HEK293 (cell line): ENCODE measurements around the gene DHRS13.
A peak's percentile ranks its signal among the peaks of the same experiment; 100 is the strongest.

ENCODE experiments used
- CTCF ChIA-PET: fragments of 350-600 bp; formaldehyde crosslinking; extraction: SDS; loops from one replicate; lab custom pipeline; 2021; ENCODE audit warnings: antibody characterized with exemption; lab: Yijun Ruan, JAX
- POLR2A ChIA-PET: fragments of 300-600 bp; formaldehyde crosslinking; extraction: SDS; loops from one replicate; lab custom pipeline; 2020; ENCODE audit warnings: antibody characterized with exemption, inconsistent platforms; lab: Yijun Ruan, JAX
- H3K27ac ChIP-seq: fragments of 200-500 bp; sonication (Bioruptor generic); 2 replicates; pipeline ENCODE4 v1.5.1; 2014; ENCODE audit warnings: low read depth, low read length, control low read depth, inconsistent platforms; ENCODE audit errors: extremely low read depth
- H3K36me3 ChIP-seq, 2 experiments: fragments of 200-500 bp in 1 of 2; sonication (Bioruptor generic) in 1 of 2; 1 replicate in 1 of 2; 2 replicates in 1 of 2; pipeline ENCODE4 v1.5.1; 2014 to 2017; ENCODE audit warnings: inconsistent platforms in 2 of 2, low read length in 2 of 2; ENCODE audit not compliant: control insufficient read depth in 2 of 2, insufficient read depth in 1 of 2
- H3K4me1 ChIP-seq: fragments of 200-500 bp; sonication (Bioruptor generic); 2 replicates; pipeline ENCODE4 v1.5.1; 2014; ENCODE audit warnings: mild to moderate bottlenecking, low read length, inconsistent platforms; ENCODE audit not compliant: control insufficient read depth, insufficient read depth
- H3K4me3 ChIP-seq: 2 replicates; pipeline ENCODE4 v1.5.1; 2011; ENCODE audit warnings: low read depth, mild to moderate bottlenecking, control low read depth, low read length, moderate library complexity
- H3K9me3 ChIP-seq: fragments of 200-500 bp; sonication (Bioruptor generic); 2 replicates; pipeline ENCODE4 v1.5.1; 2014; ENCODE audit warnings: low read depth, low read length, inconsistent platforms; ENCODE audit not compliant: control insufficient read depth, insufficient read depth
- BCL11A ChIP-seq: fragments of 450-650 bp; formaldehyde crosslinking; IDR thresholded peaks from 2 replicates; pipeline ENCODE4 v1.5.1; 2016; ENCODE audit warnings: low read depth, missing biosample characterization, missing genetic modification characterization
- CTCF ChIP-seq: fragments of 450-650 bp; formaldehyde crosslinking; IDR thresholded peaks from 2 replicates; pipeline ENCODE4 v1.5.1; 2016; ENCODE audit warnings: missing biosample characterization, missing genetic modification characterization
- GLIS2 ChIP-seq: fragments of 450-650 bp; formaldehyde crosslinking; IDR thresholded peaks from 2 replicates; pipeline ENCODE4 v1.5.1; 2016; ENCODE audit warnings: missing biosample characterization, missing genetic modification characterization
- HOXC10 ChIP-seq: sonication (generic); formaldehyde crosslinking; IDR thresholded peaks from 2 replicates; pipeline ENCODE4 v1.8.1; 2023; ENCODE audit warnings: mild to moderate bottlenecking, missing genetic modification reagents
- KLF1 ChIP-seq: fragments of 450-650 bp; formaldehyde crosslinking; IDR thresholded peaks from 2 replicates; pipeline ENCODE4 v1.5.1; 2016; ENCODE audit warnings: missing biosample characterization, missing genetic modification characterization
- OVOL3 ChIP-seq: fragments of 450-650 bp; formaldehyde crosslinking; IDR thresholded peaks from 2 replicates; pipeline ENCODE4 v1.5.1; 2016; ENCODE audit warnings: missing biosample characterization, missing genetic modification characterization
- PRDM1 ChIP-seq: fragments of 450-650 bp; formaldehyde crosslinking; IDR thresholded peaks from 2 replicates; pipeline ENCODE4; 2016; ENCODE audit warnings: missing biosample characterization, missing genetic modification characterization
- REPIN1 ChIP-seq: fragments of 450-650 bp; formaldehyde crosslinking; IDR thresholded peaks from 2 replicates; pipeline ENCODE4 v1.5.1; 2017; ENCODE audit warnings: missing biosample characterization, missing genetic modification characterization, low read depth
- SP7 ChIP-seq: fragments of 450-650 bp; formaldehyde crosslinking; IDR thresholded peaks from 2 replicates; pipeline ENCODE4 v1.5.1; 2016; ENCODE audit warnings: missing biosample characterization, missing genetic modification characterization
- WT1 ChIP-seq: fragments of 450-650 bp; formaldehyde crosslinking; IDR thresholded peaks from 2 replicates; pipeline ENCODE4 v1.5.1; 2016; ENCODE audit warnings: missing biosample characterization, missing genetic modification characterization
- ZBTB6 ChIP-seq: fragments of 450-650 bp; formaldehyde crosslinking; IDR thresholded peaks from 2 replicates; pipeline ENCODE4 v1.5.1; 2017; ENCODE audit warnings: missing biosample characterization, missing genetic modification characterization
- ZFP37 ChIP-seq: fragments of 450-650 bp; formaldehyde crosslinking; IDR thresholded peaks from 2 replicates; pipeline ENCODE4 v1.5.1; 2016; ENCODE audit warnings: missing biosample characterization, missing genetic modification characterization
- ZNF16 ChIP-seq: fragments of 450-650 bp; formaldehyde crosslinking; IDR thresholded peaks from 2 replicates; pipeline ENCODE4 v1.5.1; 2016; ENCODE audit warnings: low read depth, missing biosample characterization, missing genetic modification characterization
- ZNF174 ChIP-seq: fragments of 450-650 bp; formaldehyde crosslinking; IDR thresholded peaks from 2 replicates; pipeline ENCODE4 v1.5.0; 2017; ENCODE audit warnings: missing biosample characterization, mild to moderate bottlenecking, missing genetic modification characterization
- ZNF248 ChIP-seq: fragments of 450-650 bp; formaldehyde crosslinking; IDR thresholded peaks from 2 replicates; pipeline ENCODE4 v1.5.1; 2017; ENCODE audit warnings: missing biosample characterization, missing genetic modification characterization
- ZNF274 ChIP-seq, 2 experiments: fragments of 200-500 bp in 1 of 2; fragments of 450-650 bp in 1 of 2; sonication (Bioruptor generic) in 1 of 2; formaldehyde crosslinking in 1 of 2; IDR thresholded peaks; 2 replicates each; pipeline versions ENCODE4 v1.5.1 to v1.6.1; 2014 to 2016; ENCODE audit warnings: borderline replicate concordance in 1 of 2, inconsistent platforms in 1 of 2, low read length in 1 of 2, missing biosample characterization in 1 of 2, missing genetic modification characterization in 1 of 2
- ZNF302 ChIP-seq: fragments of 450-650 bp; formaldehyde crosslinking; IDR thresholded peaks from 2 replicates; pipeline ENCODE4 v1.5.1; 2016; ENCODE audit warnings: missing biosample characterization, missing genetic modification characterization, low read depth
- ZNF311 ChIP-seq: fragments of 450-650 bp; formaldehyde crosslinking; IDR thresholded peaks from 2 replicates; pipeline ENCODE4 v1.5.1; 2017; ENCODE audit warnings: missing biosample characterization, missing genetic modification characterization, borderline replicate concordance
- ZNF350 ChIP-seq: fragments of 450-650 bp; formaldehyde crosslinking; IDR thresholded peaks from 2 replicates; pipeline ENCODE4 v1.5.0; 2017; ENCODE audit warnings: missing biosample characterization, mild to moderate bottlenecking, missing genetic modification characterization
- ZNF530 ChIP-seq: fragments of 450-650 bp; formaldehyde crosslinking; IDR thresholded peaks from 2 replicates; pipeline ENCODE4 v1.5.1; 2016; ENCODE audit warnings: low read depth, missing biosample characterization, missing genetic modification characterization
- ZNF555 ChIP-seq: fragments of 450-650 bp; formaldehyde crosslinking; conservative IDR thresholded peaks from 2 replicates; pipeline ENCODE4 v1.5.1; 2017; ENCODE audit warnings: missing biosample characterization, mild to moderate bottlenecking, missing genetic modification characterization, inconsistent platforms
- ZNF600 ChIP-seq: fragments of 450-650 bp; formaldehyde crosslinking; IDR thresholded peaks from 2 replicates; pipeline ENCODE4 v1.5.1; 2016; ENCODE audit warnings: missing biosample characterization, missing genetic modification characterization
- ZNF623 ChIP-seq: fragments of 450-650 bp; formaldehyde crosslinking; IDR thresholded peaks from 2 replicates; pipeline ENCODE4 v1.5.1; 2016; ENCODE audit warnings: missing biosample characterization, missing genetic modification characterization
- ZNF626 ChIP-seq: fragments of 450-650 bp; sonication (Bioruptor Pico); formaldehyde crosslinking; IDR thresholded peaks from 2 replicates; pipeline ENCODE4 v1.5.1; 2018; ENCODE audit warnings: missing biosample characterization, missing genetic modification characterization, inconsistent platforms
- ZNF76 ChIP-seq: fragments of 450-650 bp; formaldehyde crosslinking; IDR thresholded peaks from 2 replicates; pipeline ENCODE4; 2016; ENCODE audit warnings: low read depth, missing biosample characterization, missing genetic modification characterization, borderline replicate concordance
- TF ChIP-seq, protein P1 (sequence below): fragments of 450-650 bp; formaldehyde crosslinking; IDR thresholded peaks from 2 replicates; pipeline ENCODE4 v1.5.1; 2017; ENCODE audit warnings: missing biosample characterization, missing genetic modification characterization
- TF ChIP-seq, protein P2 (sequence below): fragments of 450-650 bp; formaldehyde crosslinking; IDR thresholded peaks from 2 replicates; pipeline ENCODE4 v1.5.1; 2016; ENCODE audit warnings: missing biosample characterization, missing genetic modification characterization
- TF ChIP-seq, protein P3 (sequence below): fragments of 450-650 bp; formaldehyde crosslinking; IDR thresholded peaks from 2 replicates; pipeline ENCODE4 v1.5.1; 2016; ENCODE audit warnings: missing biosample characterization, missing genetic modification characterization

DHRS13 gene

DNA sequence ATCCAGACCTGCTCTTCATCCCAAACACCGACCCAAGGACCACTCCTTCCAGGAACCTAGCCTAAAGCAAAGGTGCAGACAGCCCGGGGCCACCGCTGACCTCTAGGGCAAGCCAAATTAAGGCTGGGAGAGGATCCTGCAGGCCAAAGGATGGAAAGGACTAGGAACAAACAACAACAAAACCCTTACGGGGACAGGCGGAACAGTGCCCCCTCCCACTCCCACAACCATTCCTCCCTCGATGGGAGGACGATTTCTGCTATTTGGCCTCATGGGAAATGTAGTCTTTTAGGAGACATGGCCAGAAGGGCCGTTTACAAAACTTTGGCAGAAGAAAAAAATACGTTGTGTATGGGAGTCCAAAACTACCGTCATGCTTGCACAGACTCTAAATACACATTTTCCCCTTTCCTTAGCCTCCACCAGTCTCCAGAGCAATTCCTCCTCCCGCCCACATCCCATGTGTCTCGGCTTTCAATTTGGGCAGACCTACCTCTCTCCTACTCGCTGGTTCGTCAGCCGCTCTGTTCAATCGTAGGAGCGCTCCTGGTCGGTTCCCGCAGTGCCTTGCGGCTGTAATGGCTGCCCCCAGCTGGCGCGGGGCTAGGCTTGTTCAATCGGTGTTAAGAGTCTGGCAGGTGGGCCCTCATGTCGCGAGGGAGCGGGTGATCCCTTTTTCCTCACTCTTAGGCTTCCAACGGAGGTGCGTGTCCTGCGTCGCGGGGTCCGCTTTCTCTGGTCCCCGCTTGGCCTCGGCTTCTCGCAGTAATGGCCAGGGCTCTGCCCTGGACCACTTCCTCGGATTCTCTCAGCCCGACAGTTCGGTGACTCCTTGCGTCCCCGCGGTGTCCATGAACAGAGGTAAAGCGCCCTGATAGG lies 48.2 kb downstream of the DHRS13 start, which contains the start of gene ERAL1:
ERAL1 (plus strand) TSS at position 560 of the 879 bp plus-strand sequence; CDS start at position 579, 19 bp downstream.
- POLR2A ChIA-PET, result interaction anchor here (0.6 to 1.6 kb wide), 6 partner anchors 12 to 129 kb away, joined by 3 to 11 read pairs (median 6); partner anchors contain the start of genes FAM222B and PHF12
- CTCF ChIA-PET, result interaction anchor here (1.3 kb wide), 1 partner anchor 12 kb away, joined by 3 read pairs; no protein-coding TSS in a partner anchor
- peak within 1 kb of the TSS; percentile 50 for H3K27ac ChIP-seq
- TF ChIP-seq, protein P1, sequence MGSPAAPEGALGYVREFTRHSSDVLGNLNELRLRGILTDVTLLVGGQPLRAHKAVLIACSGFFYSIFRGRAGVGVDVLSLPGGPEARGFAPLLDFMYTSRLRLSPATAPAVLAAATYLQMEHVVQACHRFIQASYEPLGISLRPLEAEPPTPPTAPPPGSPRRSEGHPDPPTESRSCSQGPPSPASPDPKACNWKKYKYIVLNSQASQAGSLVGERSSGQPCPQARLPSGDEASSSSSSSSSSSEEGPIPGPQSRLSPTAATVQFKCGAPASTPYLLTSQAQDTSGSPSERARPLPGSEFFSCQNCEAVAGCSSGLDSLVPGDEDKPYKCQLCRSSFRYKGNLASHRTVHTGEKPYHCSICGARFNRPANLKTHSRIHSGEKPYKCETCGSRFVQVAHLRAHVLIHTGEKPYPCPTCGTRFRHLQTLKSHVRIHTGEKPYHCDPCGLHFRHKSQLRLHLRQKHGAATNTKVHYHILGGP (tag by site-specific recombination), result no peak
- TF ChIP-seq ZNF248 (tag by site-specific recombination) (no peak), ZBTB6 (tag by site-specific recombination) (no peak), ZNF530 (tag by site-specific recombination) (no peak), ZNF76 (tag by site-specific recombination) (peak; percentile 99), WT1 (tag by site-specific recombination) (peak; percentile 76), ZNF274 (IDR thresholded peaks at IDR 0.05; ENCODE audit: low read length) (no peak), ZNF274 (tag by site-specific recombination; IDR thresholded peaks at IDR 0.05; ENCODE audit: borderline replicate concordance) (no peak), ZNF600 (peak; percentile 52), ZNF623 (tag by site-specific recombination) (no peak), GLIS2 (tag by site-specific recombination) (no peak), HOXC10 (CRISPR knock-in tag) (0 out of 2 replicates have a peak, but pooled peaks have one; percentile 72), REPIN1 (tag by site-specific recombination) (no peak), ZFP37 (tag by site-specific recombination) (peak; percentile 73; the same call in 1 of the 2 replicates), ZNF174 (no peak), ZNF302 (tag by site-specific recombination) (no peak), ZNF350 (tag by site-specific recombination) (no peak), SP7 (tag by site-specific recombination) (peak; percentile 70), ZNF555 (tag by site-specific recombination) (no peak), OVOL3 (tag by site-specific recombination) (no peak), ZNF626 (no peak), KLF1 (no peak; the same call in 1 of the 2 replicates), PRDM1 (no peak), BCL11A (tag by site-specific recombination) (no peak), ZNF311 (tag by site-specific recombination) (no peak), CTCF (tag by site-specific recombination) (peak; percentile 57), ZNF16 (tag by site-specific recombination) (no peak)
- TF ChIP-seq, protein P2, sequence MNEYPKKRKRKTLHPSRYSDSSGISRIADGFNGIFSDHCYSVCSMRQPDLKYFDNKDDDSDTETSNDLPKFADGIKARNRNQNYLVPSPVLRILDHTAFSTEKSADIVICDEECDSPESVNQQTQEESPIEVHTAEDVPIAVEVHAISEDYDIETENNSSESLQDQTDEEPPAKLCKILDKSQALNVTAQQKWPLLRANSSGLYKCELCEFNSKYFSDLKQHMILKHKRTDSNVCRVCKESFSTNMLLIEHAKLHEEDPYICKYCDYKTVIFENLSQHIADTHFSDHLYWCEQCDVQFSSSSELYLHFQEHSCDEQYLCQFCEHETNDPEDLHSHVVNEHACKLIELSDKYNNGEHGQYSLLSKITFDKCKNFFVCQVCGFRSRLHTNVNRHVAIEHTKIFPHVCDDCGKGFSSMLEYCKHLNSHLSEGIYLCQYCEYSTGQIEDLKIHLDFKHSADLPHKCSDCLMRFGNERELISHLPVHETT (tag by site-specific recombination), result no peak; the same call in none of the 2 replicates
- TF ChIP-seq, protein P3, sequence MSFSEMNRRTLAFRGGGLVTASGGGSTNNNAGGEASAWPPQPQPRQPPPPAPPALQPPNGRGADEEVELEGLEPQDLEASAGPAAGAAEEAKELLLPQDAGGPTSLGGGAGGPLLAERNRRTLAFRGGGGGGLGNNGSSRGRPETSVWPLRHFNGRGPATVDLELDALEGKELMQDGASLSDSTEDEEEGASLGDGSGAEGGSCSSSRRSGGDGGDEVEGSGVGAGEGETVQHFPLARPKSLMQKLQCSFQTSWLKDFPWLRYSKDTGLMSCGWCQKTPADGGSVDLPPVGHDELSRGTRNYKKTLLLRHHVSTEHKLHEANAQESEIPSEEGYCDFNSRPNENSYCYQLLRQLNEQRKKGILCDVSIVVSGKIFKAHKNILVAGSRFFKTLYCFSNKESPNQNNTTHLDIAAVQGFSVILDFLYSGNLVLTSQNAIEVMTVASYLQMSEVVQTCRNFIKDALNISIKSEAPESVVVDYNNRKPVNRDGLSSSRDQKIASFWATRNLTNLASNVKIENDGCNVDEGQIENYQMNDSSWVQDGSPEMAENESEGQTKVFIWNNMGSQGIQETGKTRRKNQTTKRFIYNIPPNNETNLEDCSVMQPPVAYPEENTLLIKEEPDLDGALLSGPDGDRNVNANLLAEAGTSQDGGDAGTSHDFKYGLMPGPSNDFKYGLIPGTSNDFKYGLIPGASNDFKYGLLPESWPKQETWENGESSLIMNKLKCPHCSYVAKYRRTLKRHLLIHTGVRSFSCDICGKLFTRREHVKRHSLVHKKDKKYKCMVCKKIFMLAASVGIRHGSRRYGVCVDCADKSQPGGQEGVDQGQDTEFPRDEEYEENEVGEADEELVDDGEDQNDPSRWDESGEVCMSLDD, result no peak

More for the DNA sequence above, 48.2 kb downstream of the DHRS13 start, which contains the start of gene ERAL1:
- Histone ChIP-seq H3K36me3 (peaks cover 17 to 32% of the 10 kb centered on the region in 2 experiments), H3K4me3 (peak within 1 kb of the TSS; percentile 75), H3K4me1 (peaks cover 4% of the 10 kb centered on the region; the same call in 1 of the 2 replicates), H3K9me3 (no peaks in the 10 kb centered on the region)
